ENCODE measurements around the gene KANSL1. TPM values are rescaled to one million over a fixed set of nuclear protein-coding genes. Genes with fewer than 3 reads are reported as not detected.

KANSL1 gene
- total and polyA plus RNA-seq, 10 of the 15 experiments (the other 5 are each of a cell fraction or from before 2014, with no cell fraction given) = 4.7 to 60.6 (median 28.0) TPM

GRCh38 chr17:46138473-46138872, 54.8 kb downstream of the KANSL1 start (continued):
- TF ChIP-seq PKNOX1 (IDR thresholded peaks at IDR 0.05) = no peak
- TF ChIP-seq RELB (IDR thresholded peaks at IDR 0.05; ENCODE audit: low read depth) = peak; percentile 53; the same call in 1 of the 2 replicates
- peak; percentile 24; the same call in 1 of the 2 replicates for TF ChIP-seq MTA2 (IDR thresholded peaks at IDR 0.05; ENCODE audit: low read depth)
- TF ChIP-seq USF1 (IDR thresholded peaks at IDR 0.05; ENCODE audit: borderline replicate concordance, extremely low read length, insufficient read depth, low read depth, low read length) = no peak
- TF ChIP-seq NFYA (IDR thresholded peaks at IDR 0.05; ENCODE audit: borderline replicate concordance, low read depth, low read length) = no peak
- no peak for TF ChIP-seq ASH2L (IDR thresholded peaks at IDR 0.05; ENCODE audit: borderline replicate concordance, low read depth)
- no peak for TF ChIP-seq ZBTB33 (IDR thresholded peaks at IDR 0.05)
- TF ChIP-seq GATAD2B (conservative IDR thresholded peaks at IDR 0.05; ENCODE audit: low read depth) = no peak
- TF ChIP-seq NRF1 (conservative IDR thresholded peaks at IDR 0.05; ENCODE audit: low read depth, low read length) = no peak
- TF ChIP-seq CREM (IDR thresholded peaks at IDR 0.05; ENCODE audit: low read depth) = no peak
- TF ChIP-seq POLR2AphosphoS2 (IDR thresholded peaks at IDR 0.05; ENCODE audit: low read depth, low read length) = no peak
- TF ChIP-seq STAT1 (conservative IDR thresholded peaks at IDR 0.05) = no peak; the same call in 1 of the 2 replicates
- TF ChIP-seq CEBPB (IDR thresholded peaks at IDR 0.05; ENCODE audit: borderline replicate concordance in 1 of 2, low read depth in 2 of 2, low read length in 2 of 2) = no peak
- no peak for TF ChIP-seq SMC3 (IDR thresholded peaks at IDR 0.05; ENCODE audit: borderline replicate concordance, low read length)
- no peak for TF ChIP-seq EGR1 (IDR thresholded peaks at IDR 0.05; ENCODE audit: borderline replicate concordance in 1 of 2, low read depth in 2 of 2, low read length in 2 of 2)
- TF ChIP-seq SMAD1 (IDR thresholded peaks at IDR 0.05; ENCODE audit: low read depth, partially characterized antibody) = no peak
- no peak for TF ChIP-seq BMI1 (IDR thresholded peaks at IDR 0.05; ENCODE audit: borderline replicate concordance)
- no peak for TF ChIP-seq ZBTB11 (CRISPR knock-in tag; IDR thresholded peaks at IDR 0.05)
- TF ChIP-seq TCF12 (IDR thresholded peaks at IDR 0.05; ENCODE audit: low read depth, low read length) = no peak
- no peak for TF ChIP-seq LARP7 (IDR thresholded peaks at IDR 0.05)
- no peak for TF ChIP-seq SRF (IDR thresholded peaks at IDR 0.05; ENCODE audit: low read depth in 2 of 2, low read length in 2 of 2)
- no peak for TF ChIP-seq SREBF1 (IDR thresholded peaks at IDR 0.05; ENCODE audit: low read length)
